GM23248 (cell line): ENCODE results near the gene ERC2.

Experiments
- EZH2 ChIP-seq: fragments of 200-600 bp; sonication (generic); IDR thresholded peaks from 2 replicates; pipeline ENCODE4 v1.6.1; 2018; ENCODE audit warnings: antibody characterized with exemption, mild to moderate bottlenecking; ENCODE audit not compliant: insufficient read depth, poor library complexity, severe bottlenecking
- EZH2phosphoT487 ChIP-seq: fragments of 200-600 bp; sonication (generic); IDR thresholded peaks from 2 replicates; pipeline ENCODE4 v1.6.1; 2018; ENCODE audit warnings: antibody characterized with exemption, moderate library complexity, mild to moderate bottlenecking, low read depth; ENCODE audit not compliant: insufficient read depth

DNA sequence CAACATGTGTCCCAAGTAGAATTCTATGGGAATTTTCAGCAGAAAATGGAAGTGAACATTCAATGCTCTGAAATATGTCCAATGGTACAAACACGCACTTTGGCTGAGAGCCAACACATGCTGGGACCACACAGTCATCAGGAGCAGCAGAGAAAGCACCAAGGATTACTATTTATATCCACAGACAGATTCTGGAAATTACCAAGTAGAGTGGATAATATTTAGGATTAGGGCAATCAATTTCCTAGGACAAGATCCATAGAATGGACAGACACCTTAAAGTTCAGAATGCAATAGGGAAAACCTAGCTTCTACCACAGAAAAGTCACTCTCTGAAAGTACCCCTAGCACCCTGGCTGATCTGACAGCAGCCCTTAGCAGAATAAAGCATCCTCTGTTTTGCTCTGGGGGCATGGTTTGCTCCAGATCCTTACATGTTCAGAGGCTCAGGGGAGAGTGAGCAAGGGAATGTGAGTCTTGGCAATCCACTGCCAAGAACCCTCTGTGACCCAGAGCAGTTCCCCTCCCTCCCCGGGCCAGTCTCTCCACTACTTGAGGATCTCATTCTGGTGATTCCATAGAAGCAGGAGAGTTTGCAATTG is 775.2 kb downstream of the ERC2 start:
- TF ChIP-seq EZH2 (no peak), EZH2phosphoT487 (no peak)
